CD4-positive, alpha-beta T cell (primary cell): ENCODE measurements around the gene ILKAP. TPM values are rescaled to one million over a fixed set of nuclear protein-coding genes. Genes with fewer than 3 reads are reported as not detected.

Source experiments
- ATAC-seq: fragments of 200-7000 bp; cut with Tn5 transposase; one replicate; pipeline ENCODE4 v1.10.0; 2022; ENCODE audit warnings: mild to moderate bottlenecking; ENCODE audit not compliant: poor library complexity
- CTCF ChIA-PET: fragments of 350-600 bp; sonication (Branson Sonifier 250); formaldehyde crosslinking; loops from one replicate; lab custom pipeline; 2021; ENCODE audit warnings: antibody characterized with exemption, inconsistent platforms; lab: Charles Lee
- POLR2A ChIA-PET: fragments of 350-600 bp; sonication (Branson Sonifier 250); formaldehyde crosslinking; loops from one replicate; lab custom pipeline; 2021; ENCODE audit warnings: antibody characterized with exemption, inconsistent platforms; lab: Charles Lee
- DNase-seq, 14 experiments: peaks; one replicate each; pipeline ENCODE4 v3.0.0-alpha.2; 2013 to 2020; ENCODE audit warnings: mixed read lengths in 2 of 14
- H3K27ac ChIP-seq, 2 donors: one replicate each; pipeline versions ENCODE4 v1.5.1 to v1.7.0; 2013; ENCODE audit warnings: low read length in 2 of 2, low read depth in 1 of 2, mild to moderate bottlenecking in 1 of 2
- H3K27me3 ChIP-seq, 2 experiments: 1 replicate in 1 of 2; 2 replicates in 1 of 2; pipeline versions ENCODE4 v1.6.1 to v1.7.0; 2013; ENCODE audit warnings: low read length in 2 of 2, control low read depth in 1 of 2, mild to moderate bottlenecking in 1 of 2, moderate library complexity in 1 of 2; ENCODE audit not compliant: insufficient read depth in 2 of 2, control insufficient read depth in 1 of 2
- H3K36me3 ChIP-seq: one replicate; pipeline ENCODE4 v1.6.1; 2013; ENCODE audit warnings: low read length, control low read depth; ENCODE audit not compliant: insufficient read depth
- H3K4me1 ChIP-seq: one replicate; pipeline ENCODE4 v1.6.1; 2013; ENCODE audit warnings: low read length, control low read depth; ENCODE audit not compliant: insufficient read depth
- H3K4me3 ChIP-seq: one replicate; pipeline ENCODE4 v1.5.1; 2013; ENCODE audit warnings: mild to moderate bottlenecking, low read length, moderate library complexity
- H3K9me3 ChIP-seq, 2 experiments: 1 replicate in 1 of 2; 2 replicates in 1 of 2; pipeline versions ENCODE4 v1.6.1 to v1.7.0; 2013; ENCODE audit warnings: low read length in 2 of 2, mild to moderate bottlenecking in 2 of 2, control low read depth in 1 of 2, moderate library complexity in 1 of 2; ENCODE audit not compliant: control insufficient read depth in 1 of 2, insufficient read depth in 1 of 2
- H3K27ac Mint-ChIP-seq: one replicate; pipeline ENCODE4 v1.8.0; 2020; ENCODE audit warnings: mixed read lengths
- H3K27me3 Mint-ChIP-seq: one replicate; pipeline ENCODE4 v1.8.0; 2021; ENCODE audit warnings: mixed read lengths
- H3K36me3 Mint-ChIP-seq: one replicate; pipeline ENCODE4 v1.8.0; 2021; ENCODE audit warnings: low read depth, mixed read lengths
- H3K4me1 Mint-ChIP-seq: one replicate; pipeline ENCODE4 v1.8.0; 2021; ENCODE audit warnings: low read depth, mixed read lengths
- H3K4me3 Mint-ChIP-seq: one replicate; pipeline ENCODE4 v1.8.0; 2020; ENCODE audit warnings: mild to moderate bottlenecking, mixed read lengths
- H3K9me3 Mint-ChIP-seq: one replicate; pipeline ENCODE4 v1.8.0; 2020; ENCODE audit warnings: mixed read lengths
- intact Hi-C, 2 experiments: fragments of 100-400 bp; cut with DNase I in 1 of 2; cut with micrococcal nuclease in 1 of 2; formaldehyde crosslinking; loops; one replicate each; pipeline versions ENCODE4 v1.15.1 to v1.9.0; 2023 to 2025; cut with DNase I, micrococcal nuclease
- total RNA-seq, 174 experiments: library from RNA in 2 of 174; stranded (reverse) in 2 of 174; gene quantifications; one replicate each; pipeline ENCODE4 v1.2.3 and lab custom pipeline; 2021 to 2026
- TF ChIP-seq, protein P1 (sequence below): fragments of 200-600 bp; IDR thresholded peaks from one replicate; pipeline ENCODE4 v1.8.0; 2022; ENCODE audit warnings: antibody characterized with exemption, mild to moderate bottlenecking

Gene ILKAP
- total RNA-seq, 2 experiments from 2014 or later = 133 to 143 TPM

DNA sequence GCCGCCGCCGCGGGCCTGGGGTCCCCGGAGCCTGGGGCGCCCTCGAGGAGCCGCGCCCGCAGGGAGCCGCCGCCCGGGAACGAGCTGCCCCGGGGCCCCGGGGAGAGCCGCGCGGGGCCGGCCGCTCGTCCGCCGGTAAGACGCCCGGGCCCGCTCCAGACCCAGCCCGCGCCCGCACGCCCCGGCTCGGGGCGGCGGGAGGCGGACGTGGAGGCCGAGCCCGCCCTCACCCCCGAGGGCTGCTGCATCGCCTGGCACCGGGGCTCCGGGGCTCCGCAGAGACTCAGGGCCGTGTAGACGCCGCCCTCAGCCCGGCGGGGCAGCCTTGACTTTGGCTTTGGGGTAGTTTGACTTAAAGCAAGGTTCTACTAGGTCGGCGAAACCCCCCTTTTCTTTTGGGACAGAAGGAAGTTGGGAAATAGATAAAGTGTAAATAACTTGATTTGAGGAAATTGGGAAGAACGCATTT lies 44.4 kb downstream of the ILKAP start:
- POLR2A ChIA-PET = no interaction called here
- Mint-ChIP-seq H3K27ac (no peak overlapping the region), H3K4me1 (peaks cover 13% of the 10 kb centered on the region), H3K4me3 (peak overlapping the region; percentile 62), H3K9me3 (no peaks in the 10 kb centered on the region), H3K27me3 (peaks cover 34% of the 10 kb centered on the region), H3K36me3 (no peaks in the 10 kb centered on the region)
- H3K4me1 ChIP-seq = peaks cover 18% of the 10 kb centered on the region
- TF ChIP-seq, protein P1, sequence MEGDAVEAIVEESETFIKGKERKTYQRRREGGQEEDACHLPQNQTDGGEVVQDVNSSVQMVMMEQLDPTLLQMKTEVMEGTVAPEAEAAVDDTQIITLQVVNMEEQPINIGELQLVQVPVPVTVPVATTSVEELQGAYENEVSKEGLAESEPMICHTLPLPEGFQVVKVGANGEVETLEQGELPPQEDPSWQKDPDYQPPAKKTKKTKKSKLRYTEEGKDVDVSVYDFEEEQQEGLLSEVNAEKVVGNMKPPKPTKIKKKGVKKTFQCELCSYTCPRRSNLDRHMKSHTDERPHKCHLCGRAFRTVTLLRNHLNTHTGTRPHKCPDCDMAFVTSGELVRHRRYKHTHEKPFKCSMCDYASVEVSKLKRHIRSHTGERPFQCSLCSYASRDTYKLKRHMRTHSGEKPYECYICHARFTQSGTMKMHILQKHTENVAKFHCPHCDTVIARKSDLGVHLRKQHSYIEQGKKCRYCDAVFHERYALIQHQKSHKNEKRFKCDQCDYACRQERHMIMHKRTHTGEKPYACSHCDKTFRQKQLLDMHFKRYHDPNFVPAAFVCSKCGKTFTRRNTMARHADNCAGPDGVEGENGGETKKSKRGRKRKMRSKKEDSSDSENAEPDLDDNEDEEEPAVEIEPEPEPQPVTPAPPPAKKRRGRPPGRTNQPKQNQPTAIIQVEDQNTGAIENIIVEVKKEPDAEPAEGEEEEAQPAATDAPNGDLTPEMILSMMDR = no peak
- peak; percentile 49 for ATAC-seq
- CTCF ChIA-PET = no interaction called here
- H3K27ac ChIP-seq = no peak overlapping the region
- no peak overlapping the region for H3K4me3 ChIP-seq
- peak in 2 of 14 experiments; percentile 14 to 34 for DNase-seq
- intact Hi-C loops = no loop called here
- H3K36me3 ChIP-seq = no peaks in the 10 kb centered on the region
- peaks cover 0 to 11% of the 10 kb centered on the region in 2 experiments for H3K9me3 ChIP-seq
- peaks cover 23 to 36% of the 10 kb centered on the region in 2 experiments for H3K27me3 ChIP-seq

DNA sequence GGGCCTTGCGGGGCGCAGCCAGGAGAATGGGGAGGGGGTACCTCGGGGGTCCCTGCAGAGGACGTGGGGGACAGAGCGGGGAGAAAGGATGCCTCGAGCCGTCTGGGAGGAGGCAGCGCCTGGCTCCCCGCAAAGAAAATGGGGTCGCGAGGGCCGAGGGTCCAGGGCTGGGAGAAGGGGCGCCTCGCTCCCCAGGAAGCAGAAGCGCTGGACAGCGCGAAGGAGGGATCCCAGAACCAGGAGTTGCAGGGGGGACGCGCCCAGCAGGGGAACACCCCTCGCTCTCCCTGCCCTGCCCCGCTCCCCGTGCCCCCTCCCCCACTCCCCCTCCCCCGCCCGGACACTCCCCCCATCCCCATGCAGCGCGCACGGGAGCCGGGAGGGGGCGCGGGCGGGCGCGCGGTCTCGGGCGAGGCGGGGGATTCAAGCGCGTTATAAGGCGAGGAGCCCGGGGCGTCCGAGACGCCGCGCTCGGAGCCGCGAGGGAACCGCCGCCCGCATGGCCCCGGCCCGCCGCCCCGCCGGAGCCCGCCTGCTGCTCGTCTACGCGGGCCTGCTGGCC lies 44.9 kb downstream of the ILKAP start, which contains the start of gene ERFE:
Gene ERFE, plus strand, starts transcription at position 462 of the 562 bp plus-strand sequence. Its CDS starts 38 bp downstream, at position 500.
- H3K27ac Mint-ChIP-seq = no peak within 1 kb of the TSS
- ChIA-PET CTCF (no interaction called here), POLR2A (no interaction called here)
- Histone ChIP-seq H3K36me3 (no peaks in the 10 kb centered on the region), H3K4me3 (no peak within 1 kb of the TSS), H3K27me3 (peaks cover 23 to 36% of the 10 kb centered on the region in 2 experiments), H3K9me3 (peaks cover 0 to 11% of the 10 kb centered on the region in 2 experiments), H3K4me1 (peaks cover 18% of the 10 kb centered on the region), H3K27ac (no peak within 1 kb of the TSS)
- TF ChIP-seq, protein P1 = peak; percentile 22
- peaks cover 13% of the 10 kb centered on the region for H3K4me1 Mint-ChIP-seq
- H3K36me3 Mint-ChIP-seq = no peaks in the 10 kb centered on the region
- peak; percentile 84 for ATAC-seq
- peaks cover 34% of the 10 kb centered on the region for H3K27me3 Mint-ChIP-seq
- peak in 12 of 14 experiments; percentile 14 to 73 (median 30) for DNase-seq
- intact Hi-C loops = no loop called here
- H3K4me3 Mint-ChIP-seq = peak within 1 kb of the TSS; percentile 62
- no peaks in the 10 kb centered on the region for H3K9me3 Mint-ChIP-seq

DNA sequence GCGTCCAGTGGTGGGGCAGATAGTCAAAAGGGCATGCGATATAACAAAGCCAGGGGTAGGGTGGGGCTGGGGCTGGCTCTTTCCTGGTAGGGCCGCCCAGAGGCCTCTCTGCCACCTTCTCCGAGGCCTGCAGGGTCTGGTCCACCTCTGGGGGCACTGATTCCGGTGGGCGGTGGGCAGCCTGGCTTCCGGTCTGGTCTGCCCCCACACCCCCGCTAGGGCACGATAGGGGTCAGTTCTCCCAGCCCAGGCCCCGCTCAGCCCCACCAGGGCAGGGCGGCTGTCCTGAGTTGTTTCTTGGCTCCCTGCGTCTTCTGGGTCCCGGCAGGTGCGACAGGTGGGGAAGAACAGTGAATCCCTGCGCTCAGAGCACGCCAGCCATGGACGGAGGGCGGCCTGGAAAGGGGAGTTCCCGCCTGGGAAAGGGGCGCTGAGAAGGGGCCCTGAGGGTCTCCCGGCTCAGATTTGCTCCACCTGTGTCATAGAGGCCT lies 45.4 kb downstream of the ILKAP start:
- Histone ChIP-seq H3K36me3 (no peaks in the 10 kb centered on the region), H3K27ac (no peak overlapping the region), H3K27me3 (peaks cover 23 to 33% of the 10 kb centered on the region in 2 experiments), H3K4me3 (no peak overlapping the region), H3K4me1 (peaks cover 18% of the 10 kb centered on the region), H3K9me3 (peaks cover 0 to 11% of the 10 kb centered on the region in 2 experiments)
- ChIA-PET POLR2A (no interaction called here), CTCF (no interaction called here)
- no peak overlapping the region for H3K4me3 Mint-ChIP-seq
- peaks cover 34% of the 10 kb centered on the region for H3K27me3 Mint-ChIP-seq
- DNase-seq = no peak
- H3K36me3 Mint-ChIP-seq = no peaks in the 10 kb centered on the region
- H3K4me1 Mint-ChIP-seq = peaks cover 13% of the 10 kb centered on the region
- H3K27ac Mint-ChIP-seq = no peak overlapping the region
- no peak for ATAC-seq
- no peaks in the 10 kb centered on the region for H3K9me3 Mint-ChIP-seq
- TF ChIP-seq, protein P1 = no peak
- intact Hi-C loops = no loop called here
